Neural cell (in vitro differentiated cells): ENCODE results near the gene NBPF3.
"Not testable (repeated sequence)": the region's sequence is repeated elsewhere in the genome, so short reads cannot be mapped to it uniquely, and the experiment has no call there.

Source experiments
- EP300 ChIP-seq: fragments of 450-650 bp; conservative IDR thresholded peaks from 2 replicates; pipeline ENCODE4 v1.6.1; 2014; ENCODE audit warnings: antibody characterized with exemption, mild to moderate bottlenecking, moderate library complexity; ENCODE audit not compliant: poor library complexity, severe bottlenecking
- MXI1 ChIP-seq: fragments of 450-650 bp; conservative IDR thresholded peaks from 2 replicates; pipeline ENCODE4 v1.6.1; 2014; ENCODE audit warnings: antibody characterized with exemption, mild to moderate bottlenecking; ENCODE audit not compliant: poor library complexity, severe bottlenecking
- POLR2AphosphoS5 ChIP-seq: IDR thresholded peaks from 2 replicates; pipeline ENCODE4 v1.6.1; 2012
- SMC3 ChIP-seq: fragments of 450-650 bp; conservative IDR thresholded peaks from 2 replicates; pipeline ENCODE4 v1.6.1; 2014; ENCODE audit warnings: antibody characterized with exemption, mild to moderate bottlenecking, moderate library complexity; ENCODE audit not compliant: poor library complexity
- TAF1 ChIP-seq: IDR thresholded peaks from 2 replicates; pipeline ENCODE4 v1.6.1; 2012; ENCODE audit warnings: low read depth
- TF ChIP-seq, protein P1 (sequence below): fragments of 450-650 bp; IDR thresholded peaks from 2 replicates; pipeline ENCODE4 v1.5.1; 2014; ENCODE audit warnings: antibody characterized with exemption, mild to moderate bottlenecking, moderate library complexity; ENCODE audit not compliant: poor library complexity, severe bottlenecking
- TF ChIP-seq, protein P2 (sequence below): IDR thresholded peaks from 2 replicates; pipeline ENCODE4 v1.6.1; 2012; ENCODE audit warnings: borderline replicate concordance

DNA sequence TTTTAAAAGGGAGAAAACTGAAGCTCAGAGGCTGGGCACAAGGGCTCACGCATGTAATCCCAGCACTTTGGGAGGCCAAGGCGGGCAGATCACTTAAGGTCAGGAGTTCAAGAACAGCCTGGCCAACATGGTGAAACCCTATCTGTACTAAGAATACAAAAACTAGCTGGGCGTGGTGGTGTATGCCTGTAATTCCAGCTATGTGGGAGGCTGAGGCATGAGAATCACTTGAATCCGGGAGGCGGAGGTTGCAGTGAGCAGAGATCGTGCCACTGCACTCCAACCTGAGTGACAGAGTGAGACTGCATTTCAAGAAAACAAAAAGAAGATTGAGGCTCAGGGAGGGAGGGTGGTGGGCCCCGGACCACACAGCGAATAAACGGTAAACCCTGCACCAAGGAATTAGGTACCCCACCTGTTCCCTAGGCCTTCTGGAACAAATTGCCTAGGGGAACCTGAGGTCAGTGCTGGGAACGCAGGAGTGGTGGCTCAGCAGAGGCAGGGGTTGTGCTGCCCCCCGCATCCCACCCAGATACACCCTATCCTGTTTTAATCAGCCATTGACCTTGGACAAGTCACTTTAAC, 79.6 kb downstream of the NBPF3 start:
- TF ChIP-seq, protein P1, sequence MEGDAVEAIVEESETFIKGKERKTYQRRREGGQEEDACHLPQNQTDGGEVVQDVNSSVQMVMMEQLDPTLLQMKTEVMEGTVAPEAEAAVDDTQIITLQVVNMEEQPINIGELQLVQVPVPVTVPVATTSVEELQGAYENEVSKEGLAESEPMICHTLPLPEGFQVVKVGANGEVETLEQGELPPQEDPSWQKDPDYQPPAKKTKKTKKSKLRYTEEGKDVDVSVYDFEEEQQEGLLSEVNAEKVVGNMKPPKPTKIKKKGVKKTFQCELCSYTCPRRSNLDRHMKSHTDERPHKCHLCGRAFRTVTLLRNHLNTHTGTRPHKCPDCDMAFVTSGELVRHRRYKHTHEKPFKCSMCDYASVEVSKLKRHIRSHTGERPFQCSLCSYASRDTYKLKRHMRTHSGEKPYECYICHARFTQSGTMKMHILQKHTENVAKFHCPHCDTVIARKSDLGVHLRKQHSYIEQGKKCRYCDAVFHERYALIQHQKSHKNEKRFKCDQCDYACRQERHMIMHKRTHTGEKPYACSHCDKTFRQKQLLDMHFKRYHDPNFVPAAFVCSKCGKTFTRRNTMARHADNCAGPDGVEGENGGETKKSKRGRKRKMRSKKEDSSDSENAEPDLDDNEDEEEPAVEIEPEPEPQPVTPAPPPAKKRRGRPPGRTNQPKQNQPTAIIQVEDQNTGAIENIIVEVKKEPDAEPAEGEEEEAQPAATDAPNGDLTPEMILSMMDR = not testable (repeated sequence)
- not testable (repeated sequence) for TF ChIP-seq POLR2AphosphoS5, EP300, SMC3, TAF1, MXI1
- TF ChIP-seq, protein P2, sequence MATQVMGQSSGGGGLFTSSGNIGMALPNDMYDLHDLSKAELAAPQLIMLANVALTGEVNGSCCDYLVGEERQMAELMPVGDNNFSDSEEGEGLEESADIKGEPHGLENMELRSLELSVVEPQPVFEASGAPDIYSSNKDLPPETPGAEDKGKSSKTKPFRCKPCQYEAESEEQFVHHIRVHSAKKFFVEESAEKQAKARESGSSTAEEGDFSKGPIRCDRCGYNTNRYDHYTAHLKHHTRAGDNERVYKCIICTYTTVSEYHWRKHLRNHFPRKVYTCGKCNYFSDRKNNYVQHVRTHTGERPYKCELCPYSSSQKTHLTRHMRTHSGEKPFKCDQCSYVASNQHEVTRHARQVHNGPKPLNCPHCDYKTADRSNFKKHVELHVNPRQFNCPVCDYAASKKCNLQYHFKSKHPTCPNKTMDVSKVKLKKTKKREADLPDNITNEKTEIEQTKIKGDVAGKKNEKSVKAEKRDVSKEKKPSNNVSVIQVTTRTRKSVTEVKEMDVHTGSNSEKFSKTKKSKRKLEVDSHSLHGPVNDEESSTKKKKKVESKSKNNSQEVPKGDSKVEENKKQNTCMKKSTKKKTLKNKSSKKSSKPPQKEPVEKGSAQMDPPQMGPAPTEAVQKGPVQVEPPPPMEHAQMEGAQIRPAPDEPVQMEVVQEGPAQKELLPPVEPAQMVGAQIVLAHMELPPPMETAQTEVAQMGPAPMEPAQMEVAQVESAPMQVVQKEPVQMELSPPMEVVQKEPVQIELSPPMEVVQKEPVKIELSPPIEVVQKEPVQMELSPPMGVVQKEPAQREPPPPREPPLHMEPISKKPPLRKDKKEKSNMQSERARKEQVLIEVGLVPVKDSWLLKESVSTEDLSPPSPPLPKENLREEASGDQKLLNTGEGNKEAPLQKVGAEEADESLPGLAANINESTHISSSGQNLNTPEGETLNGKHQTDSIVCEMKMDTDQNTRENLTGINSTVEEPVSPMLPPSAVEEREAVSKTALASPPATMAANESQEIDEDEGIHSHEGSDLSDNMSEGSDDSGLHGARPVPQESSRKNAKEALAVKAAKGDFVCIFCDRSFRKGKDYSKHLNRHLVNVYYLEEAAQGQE = not testable (repeated sequence)
